ENCODE data around the gene C19orf44.

DNA sequence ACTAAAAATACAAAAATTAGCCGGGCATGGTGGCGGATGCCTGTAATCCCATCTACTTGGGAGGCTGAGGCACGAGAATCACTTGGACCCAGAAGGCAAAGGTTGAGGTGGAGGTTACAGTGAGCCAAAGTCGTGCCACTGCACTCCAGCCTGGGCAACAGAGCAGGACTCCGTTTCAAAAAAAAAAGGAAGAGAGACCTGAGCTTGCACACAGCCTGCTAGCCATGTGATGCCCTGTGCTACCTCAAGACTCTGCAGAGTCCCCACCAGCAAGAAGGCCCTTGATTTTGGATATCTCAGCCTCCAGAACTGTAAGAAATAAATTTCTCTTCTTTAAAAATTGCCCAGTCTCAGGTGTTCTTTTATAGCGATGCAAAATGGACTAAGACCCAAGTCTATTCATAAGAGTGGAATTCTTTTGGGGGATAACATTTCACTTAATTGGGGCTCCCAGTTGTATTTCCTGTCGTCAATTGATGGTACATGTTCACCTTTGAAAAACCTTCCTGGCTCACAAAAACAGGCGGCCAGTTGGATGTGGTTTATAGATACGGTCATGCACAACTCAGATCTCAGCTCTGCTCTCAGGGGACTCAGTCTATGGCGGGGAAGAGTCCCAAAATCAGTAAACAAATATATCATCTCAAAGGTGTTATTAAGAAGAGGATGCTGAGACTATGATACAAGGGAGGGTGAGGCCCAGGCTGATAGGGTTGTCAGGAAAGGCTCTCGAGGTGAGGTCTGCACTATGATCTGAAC, 48.5 kb downstream of the C19orf44 start:
- TF ChIP-seq YY1 (IDR thresholded peaks at IDR 0.05; ENCODE audit: insufficient read depth, insufficient read length) = no peak
- no peak for TF ChIP-seq ZNF274 (IDR thresholded peaks at IDR 0.05; ENCODE audit: low read depth, low read length)

All from NT2/D1 (cell line).